Endodermal cell (in vitro differentiated cells): Measurements from ENCODE around the gene CLIP1. TPM values are rescaled to one million over a fixed set of nuclear protein-coding genes. Genes with fewer than 3 reads are reported as not detected.

Experiments used
- DNase-seq: peaks from one replicate; pipeline ENCODE4 v3.0.0-alpha.2; 2017
- H3K27ac ChIP-seq: 2 replicates; pipeline ENCODE4 v1.5.1; 2013; ENCODE audit warnings: mild to moderate bottlenecking, low read depth, low read length, moderate library complexity
- H3K27me3 ChIP-seq: 2 replicates; pipeline ENCODE4 v1.6.1; 2013; ENCODE audit warnings: mild to moderate bottlenecking, low read length, moderate library complexity; ENCODE audit not compliant: insufficient read depth, control insufficient read depth, poor library complexity, severe bottlenecking
- H3K36me3 ChIP-seq: 2 replicates; pipeline ENCODE4 v1.7.0; 2013; ENCODE audit warnings: mild to moderate bottlenecking, low read length, moderate library complexity; ENCODE audit not compliant: control insufficient read depth, insufficient read depth
- H3K4me1 ChIP-seq: one replicate; pipeline ENCODE4 v1.7.0; 2013; ENCODE audit warnings: low read length; ENCODE audit not compliant: control insufficient read depth, insufficient read depth
- H3K4me3 ChIP-seq: 2 replicates; pipeline ENCODE4 v1.5.1; 2013; ENCODE audit warnings: mild to moderate bottlenecking, low read length, moderate library complexity
- H3K9ac ChIP-seq: 2 replicates; pipeline ENCODE4 v1.6.1; 2013; ENCODE audit warnings: mild to moderate bottlenecking, low read length, moderate library complexity; ENCODE audit not compliant: poor library complexity, severe bottlenecking; ENCODE audit errors: extremely low read depth
- H3K9me3 ChIP-seq: 2 replicates; pipeline ENCODE4 v1.6.1; 2013; ENCODE audit warnings: mild to moderate bottlenecking, low read length, moderate library complexity; ENCODE audit not compliant: control insufficient read depth
- H3K27ac Mint-ChIP-seq: 2 replicates; pipeline ENCODE4 v1.8.0; 2020; ENCODE audit warnings: mixed read lengths
- H3K27me3 Mint-ChIP-seq: 2 replicates; pipeline ENCODE4 v1.8.0; 2021; ENCODE audit warnings: mild to moderate bottlenecking, mixed read lengths; ENCODE audit not compliant: insufficient read depth
- H3K36me3 Mint-ChIP-seq: 2 replicates; pipeline ENCODE4 v1.8.0; 2020; ENCODE audit warnings: low read depth, mixed read lengths
- H3K4me1 Mint-ChIP-seq: 2 replicates; pipeline ENCODE4 v1.8.0; 2020; ENCODE audit warnings: mixed read lengths
- H3K4me3 Mint-ChIP-seq: 2 replicates; pipeline ENCODE4 v1.8.0; 2020; ENCODE audit warnings: mild to moderate bottlenecking, moderate library complexity, mixed read lengths
- H3K9me3 Mint-ChIP-seq: 2 replicates; pipeline ENCODE4 v1.8.0; 2020; ENCODE audit warnings: mild to moderate bottlenecking, mixed read lengths
- CTCF ChIP-seq: fragments of 200-600 bp; sonication (generic); conservative IDR thresholded peaks from 2 replicates; pipeline ENCODE4 v1.5.0; 2021; ENCODE audit warnings: antibody characterized with exemption, mild to moderate bottlenecking
- WGBS, 2 experiments: methylation state at CpG; one replicate each; pipeline versions ENCODE4 v1.1.5 to v1.1.7; 2013; ENCODE audit warnings: missing lambda C conversion rate in 2 of 2, mixed read lengths in 1 of 2; ENCODE audit not compliant: insufficient coverage in 1 of 2, insufficient read length in 1 of 2; 5-methylcytosine and 5-hydroxymethylcytosine counted together
- total RNA-seq, 2 donors: library from RNA; stranded (reverse); fragmentation: NEBNext Ultra II Directional in 1 of 2; extraction: Animal tissue kit (Norgen Biotek cat#: 25700) in 1 of 2; gene quantifications; 2 replicates in 1 of 2; 3 replicates in 1 of 2; pipeline ENCODE4 v1.2.1, GENCODE V29; 2021

The CLIP1 gene
- total RNA-seq, 2 donors from 2014 or later, result 56.5 to 65.1 TPM

GRCh38 chr12:122423258-122424165 lies 1.0 kb upstream of the CLIP1 start:
- WGBS, 2 experiments, result 21 to 22% methylated on average over 17 to 21 of the region's 21 CpGs
- peak; percentile 85 for DNase-seq
- Histone ChIP-seq H3K4me3 (peak overlapping the region; percentile 92), H3K4me1 (peaks cover 3% of the 10 kb centered on the region), H3K27me3 (no peaks in the 10 kb centered on the region), H3K27ac (peak overlapping the region; percentile 99), H3K36me3 (no peaks in the 10 kb centered on the region), H3K9ac (peak overlapping the region; percentile 94), H3K9me3 (no peaks in the 10 kb centered on the region)
- Mint-ChIP-seq H3K27me3 (no peaks in the 10 kb centered on the region), H3K9me3 (no peaks in the 10 kb centered on the region), H3K36me3 (no peaks in the 10 kb centered on the region), H3K4me1 (peaks cover 20% of the 10 kb centered on the region), H3K27ac (peak overlapping the region; percentile 99), H3K4me3 (peak overlapping the region; percentile 85)
- TF ChIP-seq CTCF, result no peak

- Mint-ChIP-seq H3K36me3 (no peaks in the 10 kb centered on the region), H3K27me3 (no peaks in the 10 kb centered on the region), H3K4me1 (peaks cover 20% of the 10 kb centered on the region), H3K9me3 (no peaks in the 10 kb centered on the region), H3K27ac (peak overlapping the region; percentile 99), H3K4me3 (peak overlapping the region; percentile 85)
- Histone ChIP-seq H3K4me3 (peak overlapping the region; percentile 92), H3K4me1 (peaks cover 3% of the 10 kb centered on the region), H3K27ac (peak overlapping the region; percentile 99), H3K27me3 (no peaks in the 10 kb centered on the region), H3K9ac (peak overlapping the region; percentile 94), H3K9me3 (no peaks in the 10 kb centered on the region), H3K36me3 (no peaks in the 10 kb centered on the region)
- TF ChIP-seq CTCF, result no peak
- DNase-seq, result peak; percentile 89
- WGBS, 2 experiments, result 0 to 2% methylated on average over 15 to 39 of the region's 39 CpGs
Observed at GRCh38 chr12:122422730-122423257, 325 bp upstream of the CLIP1 start.

- Mint-ChIP-seq H3K9me3 (no peaks in the 10 kb centered on the region), H3K27me3 (no peaks in the 10 kb centered on the region), H3K36me3 (no peaks in the 10 kb centered on the region), H3K4me3 (peak overlapping the region; percentile 84), H3K27ac (peak overlapping the region; percentile 94), H3K4me1 (peaks cover 20% of the 10 kb centered on the region)
- Histone ChIP-seq H3K9ac (peak overlapping the region; percentile 97), H3K4me1 (peaks cover 3% of the 10 kb centered on the region), H3K27ac (peak overlapping the region; percentile 97), H3K27me3 (no peaks in the 10 kb centered on the region), H3K36me3 (peaks cover 6% of the 10 kb centered on the region), H3K9me3 (no peaks in the 10 kb centered on the region), H3K4me3 (peak overlapping the region; percentile 96)
- DNase-seq, result no peak
- whole genome bisulfite sequencing, 2 experiments, result 0 to 7% methylated on average over 10 to 14 of the region's 14 CpGs
- TF ChIP-seq CTCF, result no peak
Observed at GRCh38 chr12:122421187-122421820, 1.2 kb downstream of the CLIP1 start.
